K562 (cell line): ENCODE data around the gene PHF12. TPM values are rescaled to one million over a fixed set of nuclear protein-coding genes. Genes with fewer than 3 reads are reported as not detected.

Experiments
- BMI1 ChIP-seq: fragments of 150-350 bp; IDR thresholded peaks from 2 replicates; pipeline ENCODE4 v1.6.1; 2014; ENCODE audit warnings: low read length
- CREM ChIP-seq: IDR thresholded peaks from 2 replicates; pipeline ENCODE4 v1.6.1; 2014; ENCODE audit warnings: antibody characterized with exemption, low read depth
- GTF2E2 ChIP-seq: fragments of 200-800 bp; sonication (Bioruptor generic); IDR thresholded peaks from 2 replicates; pipeline ENCODE4 v1.6.1; 2016; ENCODE audit warnings: missing genetic modification characterization, missing compliant biosample characterization
- GTF2F1 ChIP-seq: IDR thresholded peaks from 2 replicates; pipeline ENCODE4 v1.6.1; 2011; ENCODE audit warnings: low read depth, low read length, improper control_type of control experiment
- HDAC2 ChIP-seq: fragments of 450-650 bp; IDR thresholded peaks from 2 replicates; pipeline ENCODE4 v1.6.1; 2016; ENCODE audit warnings: mild to moderate bottlenecking
- MEIS2 ChIP-seq: fragments of 450-650 bp; IDR thresholded peaks from 2 replicates; pipeline ENCODE4 v1.6.1; 2014; ENCODE audit warnings: mild to moderate bottlenecking; ENCODE audit not compliant: partially characterized antibody
- POLR2H ChIP-seq: IDR thresholded peaks from 2 replicates; pipeline ENCODE4 v1.6.1; 2016; ENCODE audit warnings: missing genetic modification characterization, low read depth, mild to moderate bottlenecking, control low read depth, missing compliant biosample characterization, moderate library complexity
- TCF3 ChIP-seq: sonication (generic); formaldehyde crosslinking; IDR thresholded peaks from 2 replicates; pipeline ENCODE4 v1.4.0; 2020; ENCODE audit warnings: mild to moderate bottlenecking, missing genetic modification reagents
- TCF7L2 ChIP-seq: fragments of 150-350 bp; IDR thresholded peaks from 2 replicates; pipeline ENCODE4 v1.6.1; 2016; ENCODE audit warnings: low read depth, mild to moderate bottlenecking, low read length, moderate library complexity
- ZNF212 ChIP-seq: fragments of 450-650 bp; formaldehyde crosslinking; IDR thresholded peaks from 2 replicates; pipeline ENCODE4 v1.4.0; 2020; ENCODE audit warnings: mild to moderate bottlenecking
- ZNF274 ChIP-seq: IDR thresholded peaks from 2 replicates; pipeline ENCODE4 v1.6.1; 2011; ENCODE audit warnings: low read depth, mild to moderate bottlenecking, low read length, moderate library complexity, borderline replicate concordance
- ZNF408 ChIP-seq: fragments of 250-450 bp; sonication (Bioruptor Pico); IDR thresholded peaks from 2 replicates; pipeline ENCODE4 v1.4.0; 2020; ENCODE audit warnings: low read depth, mild to moderate bottlenecking, moderate library complexity
- ZNF445 ChIP-seq: fragments of 250-450 bp; sonication (Bioruptor Pico); IDR thresholded peaks from 2 replicates; pipeline ENCODE4 v1.4.0; 2020; ENCODE audit warnings: low read depth, mild to moderate bottlenecking, moderate library complexity
- polyA plus RNA-seq, 8 experiments: library from polyadenylated mRNA; depleted of rRNA in 4 of 8; stranded (reverse) in 5 of 8; unstranded in 3 of 8; fragments of >200 nt; fragmentation: Nextera tagmentation in 2 of 8; fragmentation: Illumina TruSeq in 1 of 8; extraction: Ambion mirVana in 2 of 8; extraction: Trizol in 1 of 8; gene quantifications; 2 replicates each; pipeline versions ENCODE4 v1.2.1 to v1.2.3, GENCODE V29; 2011 to 2014; ENCODE audit warnings: inconsistent platforms in 1 of 8, missing spikeins in 1 of 8
- total RNA-seq, 7 experiments: library from RNA; depleted of rRNA in 6 of 7; stranded (reverse); fragments of >200 nt in 6 of 7; fragmentation: Illumina TruSeq in 2 of 7; extraction: Trizol in 2 of 7; gene quantifications; 2 replicates each; pipeline versions ENCODE4 v1.2.1 to v1.2.3, GENCODE V29; 2011 to 2021; ENCODE audit warnings: low replicate concordance in 1 of 7
- TF ChIP-seq, protein P1 (sequence below), 3 experiments: fragments of 200-800 bp in 1 of 3; fragments of 250-450 bp in 1 of 3; fragments of 450-650 bp in 1 of 3; sonication (Bioruptor Pico) in 1 of 3; sonication (Bioruptor generic) in 1 of 3; formaldehyde crosslinking in 1 of 3; IDR thresholded peaks; 2 replicates each; pipeline versions ENCODE4 v1.6.1 to v1.8.0; 2016 to 2022; ENCODE audit warnings: mild to moderate bottlenecking in 2 of 3, missing genetic modification characterization in 2 of 3, missing compliant biosample characterization in 1 of 3, moderate library complexity in 1 of 3
- TF ChIP-seq, protein P2 (sequence below): fragments of 250-450 bp; sonication (Bioruptor Pico); IDR thresholded peaks from 2 replicates; pipeline ENCODE4 v1.4.0; 2020; ENCODE audit warnings: mild to moderate bottlenecking
- TF ChIP-seq, protein P3 (sequence below): fragments of 200-800 bp; sonication (Bioruptor generic); IDR thresholded peaks from 2 replicates; pipeline ENCODE4 v1.6.1; 2017; ENCODE audit warnings: missing genetic modification characterization, missing compliant biosample characterization
- TF ChIP-seq, protein P4 (sequence below): sonication (generic); formaldehyde crosslinking; IDR thresholded peaks from 2 replicates; pipeline ENCODE4 v1.8.0; 2023; ENCODE audit warnings: missing genetic modification reagents, mild to moderate bottlenecking, borderline replicate concordance

PHF12 gene
- total and polyA plus RNA-seq, 9 of the 15 experiments (the other 6 are each of a cell fraction or from before 2014, with no cell fraction given) = 0.82 to 31.3 (median 13.5) TPM

DNA sequence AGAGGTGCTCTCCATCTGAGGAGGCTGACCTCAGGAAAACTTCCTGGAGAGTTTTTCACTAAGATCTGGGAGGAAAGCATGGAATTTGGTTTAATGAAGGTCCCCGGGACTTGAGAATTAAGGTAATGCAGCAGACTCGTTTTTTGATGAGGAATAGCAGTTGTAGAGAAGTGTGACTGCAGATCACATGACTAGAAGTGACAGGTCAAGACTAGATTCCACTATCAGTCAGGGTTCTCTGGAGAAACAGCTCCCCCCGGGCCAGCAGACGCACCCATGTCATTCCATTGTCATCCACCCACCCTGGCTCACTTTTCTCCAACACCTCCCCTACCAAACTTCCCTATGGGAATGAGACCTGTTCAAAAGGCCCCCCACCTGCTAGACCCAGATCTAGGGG, 46.5 kb downstream of the PHF12 start (continued):
- TF ChIP-seq, protein P1, sequence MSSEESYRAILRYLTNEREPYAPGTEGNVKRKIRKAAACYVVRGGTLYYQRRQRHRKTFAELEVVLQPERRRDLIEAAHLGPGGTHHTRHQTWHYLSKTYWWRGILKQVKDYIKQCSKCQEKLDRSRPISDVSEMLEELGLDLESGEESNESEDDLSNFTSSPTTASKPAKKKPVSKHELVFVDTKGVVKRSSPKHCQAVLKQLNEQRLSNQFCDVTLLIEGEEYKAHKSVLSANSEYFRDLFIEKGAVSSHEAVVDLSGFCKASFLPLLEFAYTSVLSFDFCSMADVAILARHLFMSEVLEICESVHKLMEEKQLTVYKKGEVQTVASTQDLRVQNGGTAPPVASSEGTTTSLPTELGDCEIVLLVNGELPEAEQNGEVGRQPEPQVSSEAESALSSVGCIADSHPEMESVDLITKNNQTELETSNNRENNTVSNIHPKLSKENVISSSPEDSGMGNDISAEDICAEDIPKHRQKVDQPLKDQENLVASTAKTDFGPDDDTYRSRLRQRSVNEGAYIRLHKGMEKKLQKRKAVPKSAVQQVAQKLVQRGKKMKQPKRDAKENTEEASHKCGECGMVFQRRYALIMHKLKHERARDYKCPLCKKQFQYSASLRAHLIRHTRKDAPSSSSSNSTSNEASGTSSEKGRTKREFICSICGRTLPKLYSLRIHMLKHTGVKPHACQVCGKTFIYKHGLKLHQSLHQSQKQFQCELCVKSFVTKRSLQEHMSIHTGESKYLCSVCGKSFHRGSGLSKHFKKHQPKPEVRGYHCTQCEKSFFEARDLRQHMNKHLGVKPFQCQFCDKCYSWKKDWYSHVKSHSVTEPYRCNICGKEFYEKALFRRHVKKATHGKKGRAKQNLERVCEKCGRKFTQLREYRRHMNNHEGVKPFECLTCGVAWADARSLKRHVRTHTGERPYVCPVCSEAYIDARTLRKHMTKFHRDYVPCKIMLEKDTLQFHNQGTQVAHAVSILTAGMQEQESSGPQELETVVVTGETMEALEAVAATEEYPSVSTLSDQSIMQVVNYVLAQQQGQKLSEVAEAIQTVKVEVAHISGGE (CRISPR knock-in tag; IDR thresholded peaks at IDR 0.05) = 0 out of 6 replicates have a peak, but pooled peaks of 1 of the 3 experiments have one; percentile 27
- no peak for TF ChIP-seq GTF2F1
- TF ChIP-seq GTF2E2 (tag) = no peak
- TF ChIP-seq ZNF274 = no peak
- peak; percentile 50 for TF ChIP-seq MEIS2
- TF ChIP-seq, protein P2, sequence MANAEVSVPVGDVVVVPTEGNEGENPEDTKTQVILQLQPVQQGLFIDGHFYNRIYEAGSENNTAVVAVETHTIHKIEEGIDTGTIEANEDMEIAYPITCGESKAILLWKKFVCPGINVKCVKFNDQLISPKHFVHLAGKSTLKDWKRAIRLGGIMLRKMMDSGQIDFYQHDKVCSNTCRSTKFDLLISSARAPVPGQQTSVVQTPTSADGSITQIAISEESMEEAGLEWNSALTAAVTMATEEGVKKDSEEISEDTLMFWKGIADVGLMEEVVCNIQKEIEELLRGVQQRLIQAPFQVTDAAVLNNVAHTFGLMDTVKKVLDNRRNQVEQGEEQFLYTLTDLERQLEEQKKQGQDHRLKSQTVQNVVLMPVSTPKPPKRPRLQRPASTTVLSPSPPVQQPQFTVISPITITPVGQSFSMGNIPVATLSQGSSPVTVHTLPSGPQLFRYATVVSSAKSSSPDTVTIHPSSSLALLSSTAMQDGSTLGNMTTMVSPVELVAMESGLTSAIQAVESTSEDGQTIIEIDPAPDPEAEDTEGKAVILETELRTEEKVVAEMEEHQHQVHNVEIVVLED = no peak
- TF ChIP-seq ZNF212 = no peak
- no peak for TF ChIP-seq ZNF408 (CRISPR knock-in tag)
- TF ChIP-seq TCF7L2 = no peak
- TF ChIP-seq CREM = peak; percentile 46; the same call in 1 of the 2 replicates
- no peak for TF ChIP-seq BMI1
- no peak for TF ChIP-seq TCF3
- TF ChIP-seq POLR2H (tag) = no peak
- 0 out of 2 replicates have a peak, but pooled peaks have one; percentile 55 for TF ChIP-seq HDAC2
- TF ChIP-seq ZNF445 (CRISPR knock-in tag) = no peak
- TF ChIP-seq, protein P3, sequence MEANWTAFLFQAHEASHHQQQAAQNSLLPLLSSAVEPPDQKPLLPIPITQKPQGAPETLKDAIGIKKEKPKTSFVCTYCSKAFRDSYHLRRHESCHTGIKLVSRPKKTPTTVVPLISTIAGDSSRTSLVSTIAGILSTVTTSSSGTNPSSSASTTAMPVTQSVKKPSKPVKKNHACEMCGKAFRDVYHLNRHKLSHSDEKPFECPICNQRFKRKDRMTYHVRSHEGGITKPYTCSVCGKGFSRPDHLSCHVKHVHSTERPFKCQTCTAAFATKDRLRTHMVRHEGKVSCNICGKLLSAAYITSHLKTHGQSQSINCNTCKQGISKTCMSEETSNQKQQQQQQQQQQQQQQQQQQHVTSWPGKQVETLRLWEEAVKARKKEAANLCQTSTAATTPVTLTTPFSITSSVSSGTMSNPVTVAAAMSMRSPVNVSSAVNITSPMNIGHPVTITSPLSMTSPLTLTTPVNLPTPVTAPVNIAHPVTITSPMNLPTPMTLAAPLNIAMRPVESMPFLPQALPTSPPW (CRISPR knock-in tag) = peak; percentile 60
- TF ChIP-seq, protein P4, sequence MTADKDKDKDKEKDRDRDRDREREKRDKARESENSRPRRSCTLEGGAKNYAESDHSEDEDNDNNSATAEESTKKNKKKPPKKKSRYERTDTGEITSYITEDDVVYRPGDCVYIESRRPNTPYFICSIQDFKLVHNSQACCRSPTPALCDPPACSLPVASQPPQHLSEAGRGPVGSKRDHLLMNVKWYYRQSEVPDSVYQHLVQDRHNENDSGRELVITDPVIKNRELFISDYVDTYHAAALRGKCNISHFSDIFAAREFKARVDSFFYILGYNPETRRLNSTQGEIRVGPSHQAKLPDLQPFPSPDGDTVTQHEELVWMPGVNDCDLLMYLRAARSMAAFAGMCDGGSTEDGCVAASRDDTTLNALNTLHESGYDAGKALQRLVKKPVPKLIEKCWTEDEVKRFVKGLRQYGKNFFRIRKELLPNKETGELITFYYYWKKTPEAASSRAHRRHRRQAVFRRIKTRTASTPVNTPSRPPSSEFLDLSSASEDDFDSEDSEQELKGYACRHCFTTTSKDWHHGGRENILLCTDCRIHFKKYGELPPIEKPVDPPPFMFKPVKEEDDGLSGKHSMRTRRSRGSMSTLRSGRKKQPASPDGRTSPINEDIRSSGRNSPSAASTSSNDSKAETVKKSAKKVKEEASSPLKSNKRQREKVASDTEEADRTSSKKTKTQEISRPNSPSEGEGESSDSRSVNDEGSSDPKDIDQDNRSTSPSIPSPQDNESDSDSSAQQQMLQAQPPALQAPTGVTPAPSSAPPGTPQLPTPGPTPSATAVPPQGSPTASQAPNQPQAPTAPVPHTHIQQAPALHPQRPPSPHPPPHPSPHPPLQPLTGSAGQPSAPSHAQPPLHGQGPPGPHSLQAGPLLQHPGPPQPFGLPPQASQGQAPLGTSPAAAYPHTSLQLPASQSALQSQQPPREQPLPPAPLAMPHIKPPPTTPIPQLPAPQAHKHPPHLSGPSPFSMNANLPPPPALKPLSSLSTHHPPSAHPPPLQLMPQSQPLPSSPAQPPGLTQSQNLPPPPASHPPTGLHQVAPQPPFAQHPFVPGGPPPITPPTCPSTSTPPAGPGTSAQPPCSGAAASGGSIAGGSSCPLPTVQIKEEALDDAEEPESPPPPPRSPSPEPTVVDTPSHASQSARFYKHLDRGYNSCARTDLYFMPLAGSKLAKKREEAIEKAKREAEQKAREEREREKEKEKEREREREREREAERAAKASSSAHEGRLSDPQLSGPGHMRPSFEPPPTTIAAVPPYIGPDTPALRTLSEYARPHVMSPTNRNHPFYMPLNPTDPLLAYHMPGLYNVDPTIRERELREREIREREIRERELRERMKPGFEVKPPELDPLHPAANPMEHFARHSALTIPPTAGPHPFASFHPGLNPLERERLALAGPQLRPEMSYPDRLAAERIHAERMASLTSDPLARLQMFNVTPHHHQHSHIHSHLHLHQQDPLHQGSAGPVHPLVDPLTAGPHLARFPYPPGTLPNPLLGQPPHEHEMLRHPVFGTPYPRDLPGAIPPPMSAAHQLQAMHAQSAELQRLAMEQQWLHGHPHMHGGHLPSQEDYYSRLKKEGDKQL = no peak
